ENCODE data around the gene PLA2G4F.
A peak's percentile ranks its signal among the peaks of the same experiment; 100 is the strongest.

PLA2G4F gene
- total RNA-seq, result 0 to 3.1 (median 0) reads per million in 17 experiments

DNA sequence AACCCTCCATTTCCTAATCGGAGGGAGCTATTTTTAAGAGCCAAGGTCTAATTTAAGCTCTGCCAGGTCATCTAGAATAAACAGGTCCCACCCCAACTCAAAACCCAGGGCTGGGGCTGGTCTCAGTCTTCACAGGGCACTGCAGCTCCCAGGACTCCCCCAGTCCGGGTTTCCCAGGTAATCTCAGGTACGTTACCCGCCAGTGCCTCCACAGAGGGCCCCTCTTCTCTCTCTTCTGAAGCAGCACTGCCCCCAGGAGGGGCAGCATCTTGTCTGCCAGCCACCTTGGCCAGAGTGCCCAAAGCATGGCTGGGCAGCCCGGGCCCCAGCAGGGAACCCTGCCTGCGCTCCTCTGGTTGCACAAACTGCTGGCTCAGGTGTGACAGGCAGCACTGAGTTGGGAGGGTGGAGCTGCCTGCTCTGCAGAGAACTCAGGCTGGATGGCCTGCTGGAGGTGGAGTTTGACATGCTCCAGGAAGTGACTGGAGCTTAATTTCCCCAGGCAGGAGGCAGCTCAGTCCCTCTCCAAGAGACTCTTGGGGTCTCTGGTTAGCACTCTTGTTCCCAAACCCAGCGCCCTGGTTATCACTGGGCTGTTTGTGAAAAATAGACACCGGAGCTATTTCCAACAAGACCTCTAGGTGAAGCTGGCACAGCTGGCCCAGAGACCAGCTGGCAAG, at the start of gene PLA2G4F:
TSS of gene PLA2G4F (minus strand) at position 394 of the 680 bp plus-strand sequence. CDS start at position 307, 87 bp downstream.
- no peak for DNase-seq

DNA sequence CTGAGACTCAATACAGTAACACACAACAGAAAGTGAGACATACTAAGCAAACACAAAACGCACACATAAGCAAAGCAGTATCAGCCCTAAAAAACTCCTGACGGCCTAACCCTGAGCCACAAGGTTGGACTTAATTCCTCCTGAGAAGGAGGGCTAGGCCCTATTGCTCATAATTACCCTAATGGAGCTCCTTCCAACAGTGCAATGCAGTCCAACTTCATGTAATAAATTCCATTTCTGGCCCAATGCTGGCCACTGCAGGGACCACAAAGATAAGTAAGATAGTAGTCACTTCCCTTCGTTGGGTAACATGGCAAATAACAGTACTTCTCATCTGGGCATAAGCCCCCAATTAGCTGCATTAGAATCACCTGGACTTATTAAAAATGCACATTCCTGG, 47.5 kb upstream of the PLA2G4F start:
- DNase-seq, result no peak

DNA sequence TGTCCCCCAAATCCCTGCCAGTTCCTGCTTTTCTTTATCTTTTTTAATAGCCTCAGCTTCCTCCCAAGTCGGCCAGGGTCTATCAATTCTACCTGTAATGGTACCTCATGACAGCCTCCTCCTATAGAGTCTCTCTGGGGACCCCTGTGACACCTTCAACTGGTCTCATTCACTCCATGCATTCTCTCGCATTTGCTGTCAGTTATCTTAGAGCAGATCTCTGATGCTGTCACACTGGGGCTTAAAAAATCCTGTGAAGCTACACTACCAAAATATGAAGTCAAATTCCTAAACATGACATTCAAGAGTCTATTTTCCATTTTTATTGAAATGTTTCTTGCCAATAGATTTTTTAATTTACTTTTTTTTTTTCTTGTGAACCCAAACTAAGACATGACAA, 46.2 kb upstream of the PLA2G4F start:
- DNase-seq, result no peak

- no peak for DNase-seq
Observed at GRCh38 chr15:42201801-42202200, 45.4 kb upstream of the PLA2G4F start.

DNA sequence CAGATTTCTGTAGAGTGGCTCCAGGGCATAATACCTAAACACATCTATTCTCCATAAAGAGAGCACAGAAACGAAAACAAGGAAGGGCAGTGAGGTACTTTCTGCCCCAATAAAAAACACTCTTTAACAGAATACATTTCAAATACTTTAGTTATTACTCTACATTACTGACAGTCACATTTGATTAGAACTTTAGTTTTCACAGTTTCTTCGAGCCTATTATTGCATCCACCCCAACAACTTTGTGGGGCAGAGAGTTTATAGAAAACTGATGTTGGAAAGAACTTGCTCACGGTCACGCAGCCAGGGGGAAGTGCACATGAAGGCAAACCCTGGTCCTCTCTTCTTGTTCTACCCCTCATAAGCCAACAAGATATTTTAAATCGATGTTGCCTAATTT, 42.7 kb upstream of the PLA2G4F start:
- DNase-seq, result no peak

DNA sequence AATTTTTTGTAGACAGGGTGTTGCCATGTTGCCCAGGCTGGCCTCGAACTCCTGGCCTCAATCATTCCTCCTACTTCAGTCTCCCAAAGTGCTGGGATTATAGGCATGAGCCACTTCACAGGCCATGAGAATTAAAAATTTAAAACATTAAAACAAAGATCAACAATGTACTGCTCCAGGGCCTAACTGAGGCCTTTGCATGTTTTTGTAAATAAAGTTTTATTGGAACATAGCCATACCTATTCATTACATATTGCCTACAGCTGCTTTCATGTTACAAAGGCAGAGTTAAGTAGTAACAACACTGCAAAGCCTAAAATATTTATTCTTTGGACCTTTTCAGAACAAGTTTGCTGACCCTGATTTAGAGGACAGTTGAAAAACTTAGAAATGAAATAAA, 42.1 kb upstream of the PLA2G4F start:
- no peak for DNase-seq

- DNase-seq, result peak; percentile 46 to 72 (median 66)
Observed at GRCh38 chr15:42194513-42194912, 38.1 kb upstream of the PLA2G4F start.

DNA sequence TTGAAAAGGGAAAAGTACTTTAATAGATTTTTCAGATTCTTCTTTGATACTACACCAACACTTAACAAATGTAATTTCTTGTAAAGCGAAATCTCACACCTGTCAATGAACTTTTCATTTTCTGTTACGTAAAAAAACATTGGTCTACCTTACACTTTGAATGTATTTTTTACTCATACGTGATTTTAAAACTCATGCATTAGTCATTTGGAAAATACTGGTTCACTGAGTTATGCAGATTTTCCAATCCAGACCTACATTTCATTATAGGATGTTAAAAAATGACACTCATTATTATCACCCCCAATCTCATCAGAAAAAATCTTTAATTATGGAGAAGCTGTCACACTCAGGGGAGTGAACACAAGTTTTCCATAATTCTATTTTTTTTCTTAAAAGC, 36.9 kb upstream of the PLA2G4F start:
- no peak for DNase-seq

GRCh38 chr15:42191610-42192346, 35.3 kb upstream of the PLA2G4F start:
- no peak for DNase-seq

GRCh38 chr15:42190370-42190769, 33.9 kb upstream of the PLA2G4F start:
- no peak for DNase-seq

DNA sequence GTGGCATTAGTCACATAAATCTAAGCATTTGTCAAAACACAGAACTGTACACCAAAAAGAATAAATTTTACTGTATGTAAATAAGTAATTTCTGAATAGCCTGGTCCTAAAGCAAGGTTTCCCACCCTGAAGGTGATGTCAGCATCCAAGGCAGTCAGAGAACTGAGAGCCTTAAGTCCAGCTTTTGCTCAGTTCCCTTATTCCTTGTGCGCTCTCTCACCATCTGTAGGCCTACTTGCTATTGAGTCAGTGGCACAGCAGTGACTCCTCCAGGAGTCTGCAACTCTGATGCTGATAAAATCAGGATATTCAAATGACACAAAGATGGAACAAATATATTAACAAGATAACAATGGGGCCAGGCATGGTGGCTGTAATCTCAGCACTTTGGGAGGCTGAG, 29.4 kb upstream of the PLA2G4F start:
- peak; percentile 39 to 78 (median 58) for DNase-seq

DNA sequence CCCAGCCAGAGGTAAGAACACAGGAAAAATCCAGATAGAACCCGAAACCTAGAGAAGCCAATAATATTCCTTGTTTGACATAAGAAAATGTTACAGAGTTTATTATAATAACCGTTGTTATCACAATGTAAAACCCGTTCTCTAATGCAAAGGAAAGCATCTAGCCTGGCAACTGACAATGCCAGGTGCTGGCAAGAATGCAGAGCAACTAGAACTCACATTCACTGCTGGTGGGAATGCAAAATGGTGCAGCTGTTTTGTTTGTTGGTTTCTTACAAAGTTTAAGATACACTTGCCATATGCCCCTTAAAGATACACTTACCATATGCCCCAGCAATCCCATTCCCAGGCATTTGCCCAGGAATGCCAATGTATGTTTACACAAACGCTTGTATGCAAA, 28.3 kb upstream of the PLA2G4F start:
- no peak for DNase-seq

- peak; percentile 80 to 95 (median 90) for DNase-seq
Observed at GRCh38 chr15:42184296-42184695, 27.9 kb upstream of the PLA2G4F start.

DNA sequence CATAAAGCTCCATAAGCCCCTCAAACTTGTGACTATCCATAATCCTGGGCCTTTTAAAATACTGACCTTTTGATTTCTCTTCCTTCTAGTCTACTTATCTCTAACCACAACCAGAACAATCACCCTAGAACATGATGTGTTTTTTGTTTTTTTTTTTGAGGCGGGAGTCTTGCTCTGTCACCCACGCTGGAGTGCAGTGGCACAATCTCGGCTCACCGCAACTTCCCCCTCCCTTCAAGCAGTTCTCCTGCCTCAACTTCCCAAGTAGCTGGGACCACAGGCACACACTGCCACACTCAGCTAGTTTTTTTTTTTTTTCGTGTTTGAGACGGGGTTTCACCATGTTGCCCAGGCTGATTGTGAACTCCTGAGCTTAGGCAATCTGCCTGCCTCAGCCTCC, 26.5 kb upstream of the PLA2G4F start:
- peak; percentile 54 to 79 (median 76) for DNase-seq

DNA sequence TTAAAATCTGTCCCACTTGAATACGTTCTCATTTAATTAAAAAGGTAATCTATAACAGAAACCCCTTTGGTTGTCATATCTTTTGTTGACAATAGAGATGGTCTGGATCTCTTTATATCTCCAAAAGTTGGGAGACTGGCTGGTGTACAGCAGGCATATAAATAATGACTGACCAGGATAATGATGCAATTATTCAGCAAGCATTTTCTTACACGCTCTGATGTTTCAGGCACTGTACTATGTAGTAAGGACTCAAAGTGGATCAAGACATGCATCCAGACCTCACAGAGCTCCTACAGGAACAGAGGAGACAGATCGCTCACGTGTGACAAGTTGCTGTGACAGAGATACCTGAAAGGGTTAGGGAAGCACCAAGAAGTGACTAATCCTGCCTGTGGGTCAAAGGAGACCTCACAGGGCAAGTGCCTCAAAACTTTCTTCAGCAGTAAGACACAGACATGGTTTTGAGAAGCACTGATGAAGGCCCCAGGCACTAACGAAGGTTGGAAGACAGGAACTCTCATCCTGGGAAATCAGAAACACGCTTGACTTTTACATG, 26.0 kb upstream of the PLA2G4F start:
- DNase-seq, result peak in 2 of 4 experiments; percentile 19 to 52

DNA sequence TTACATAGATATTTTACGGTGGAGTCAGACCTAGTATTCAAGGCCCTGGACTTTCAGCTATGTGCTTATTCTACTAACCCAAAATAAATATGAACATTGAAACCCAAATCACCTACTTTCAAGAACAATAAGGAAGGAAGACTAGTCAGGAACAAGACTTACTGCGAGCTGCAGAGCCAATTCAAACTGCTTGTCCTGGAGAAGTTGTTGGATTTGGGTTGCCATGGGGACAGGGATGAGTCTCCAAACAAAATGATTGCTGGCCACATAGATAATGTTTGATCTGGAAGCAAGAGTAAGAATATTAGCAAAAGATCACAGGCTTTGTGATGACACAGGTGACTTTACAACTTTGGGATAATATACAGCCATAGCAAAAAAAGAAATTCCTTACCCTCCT, 21.6 kb upstream of the PLA2G4F start:
- no peak for DNase-seq

- no peak for DNase-seq
Observed at GRCh38 chr15:42175671-42176070, 19.2 kb upstream of the PLA2G4F start.

DNA sequence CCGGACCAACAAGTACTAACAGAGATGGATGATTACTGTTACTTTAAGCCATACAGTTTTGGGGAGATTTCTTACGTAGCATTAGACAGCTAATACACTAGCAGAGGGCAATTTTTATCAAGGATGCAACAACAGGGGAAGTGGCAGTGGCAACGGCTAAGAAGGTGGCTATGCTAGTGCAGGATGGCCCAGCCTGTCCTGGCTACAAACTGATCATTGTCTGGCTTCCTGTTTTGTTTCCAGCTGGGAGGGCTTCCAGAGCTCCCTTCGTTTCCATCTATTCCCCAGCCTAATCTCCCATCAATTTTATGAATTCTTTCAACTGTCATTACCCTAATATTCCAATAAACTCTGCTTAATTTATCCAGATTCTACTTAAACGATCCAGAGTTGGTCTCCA, 16.0 kb upstream of the PLA2G4F start:
- DNase-seq, result no peak

- DNase-seq, result no peak
Observed at GRCh38 chr15:42171795-42172194, 15.4 kb upstream of the PLA2G4F start.

DNA sequence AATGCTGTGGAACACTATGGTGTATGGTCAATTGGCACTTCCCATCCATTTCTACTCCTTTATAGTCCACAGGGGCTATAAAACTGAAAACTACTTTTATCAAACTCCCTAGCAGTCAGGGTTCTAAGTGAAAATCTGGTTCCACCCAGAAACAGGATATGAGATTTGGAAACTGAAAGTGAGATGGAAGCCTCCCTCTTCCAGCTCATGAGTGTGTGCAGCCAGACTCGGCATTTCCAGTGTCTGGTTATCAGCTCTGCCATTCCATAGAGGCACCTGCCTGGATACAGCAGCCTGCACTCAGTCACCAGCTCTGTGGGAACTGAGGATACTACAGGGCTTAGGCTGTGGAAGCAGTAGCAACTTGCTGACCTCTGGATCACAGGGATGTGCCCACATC, 14.7 kb upstream of the PLA2G4F start:
- DNase-seq, result peak in 2 of 4 experiments; percentile 5 to 38

GRCh38 chr15:42166225-42166940, 9.9 kb upstream of the PLA2G4F start:
- no peak for DNase-seq

GRCh38 chr15:42165106-42165505, 8.7 kb upstream of the PLA2G4F start:
- peak; percentile 41 to 65 (median 58) for DNase-seq

DNA sequence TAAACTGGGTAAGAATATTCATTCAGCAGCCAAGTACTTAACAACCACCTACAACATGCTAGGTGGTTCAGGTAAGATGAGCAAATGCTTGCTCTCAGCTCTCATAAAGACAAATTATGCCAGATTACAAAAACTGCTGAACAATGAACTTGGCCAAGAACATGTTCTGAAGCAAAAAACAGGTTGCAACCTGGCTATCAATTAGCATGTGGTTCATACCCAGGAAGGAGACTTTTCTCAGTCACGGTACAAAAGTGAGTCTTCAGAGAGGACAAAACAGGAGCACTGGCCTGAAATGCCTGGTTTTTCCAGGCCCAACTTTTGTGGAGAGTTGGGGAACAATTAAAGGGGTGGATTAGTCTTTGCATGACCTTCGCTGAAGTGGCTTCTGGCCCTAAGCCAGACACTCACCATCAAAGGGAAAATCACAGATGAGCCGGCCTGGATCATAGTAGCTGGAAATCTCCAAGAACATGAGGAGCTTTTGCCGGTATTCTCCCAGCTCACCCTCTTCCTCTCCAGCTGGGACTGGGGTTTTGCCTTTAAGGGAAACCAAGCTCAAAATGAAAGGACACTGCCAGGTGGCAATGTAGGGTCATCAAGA, 7.6 kb upstream of the PLA2G4F start:
- DNase-seq, result no peak

Data from suppressor macrophage (primary cell).